Ramos (cell line): ENCODE data around the gene PSMB7.

ENCODE experiments used
- in situ Hi-C: fragments of 300-500 bp; cut with MboI; formaldehyde crosslinking; loops from one replicate; pipeline ENCODE4 v1.14.3; 2022; ENCODE audit warnings: low sequenced_read_pairs; ENCODE audit not compliant: unreplicated experiment

Gene PSMB7

DNA sequence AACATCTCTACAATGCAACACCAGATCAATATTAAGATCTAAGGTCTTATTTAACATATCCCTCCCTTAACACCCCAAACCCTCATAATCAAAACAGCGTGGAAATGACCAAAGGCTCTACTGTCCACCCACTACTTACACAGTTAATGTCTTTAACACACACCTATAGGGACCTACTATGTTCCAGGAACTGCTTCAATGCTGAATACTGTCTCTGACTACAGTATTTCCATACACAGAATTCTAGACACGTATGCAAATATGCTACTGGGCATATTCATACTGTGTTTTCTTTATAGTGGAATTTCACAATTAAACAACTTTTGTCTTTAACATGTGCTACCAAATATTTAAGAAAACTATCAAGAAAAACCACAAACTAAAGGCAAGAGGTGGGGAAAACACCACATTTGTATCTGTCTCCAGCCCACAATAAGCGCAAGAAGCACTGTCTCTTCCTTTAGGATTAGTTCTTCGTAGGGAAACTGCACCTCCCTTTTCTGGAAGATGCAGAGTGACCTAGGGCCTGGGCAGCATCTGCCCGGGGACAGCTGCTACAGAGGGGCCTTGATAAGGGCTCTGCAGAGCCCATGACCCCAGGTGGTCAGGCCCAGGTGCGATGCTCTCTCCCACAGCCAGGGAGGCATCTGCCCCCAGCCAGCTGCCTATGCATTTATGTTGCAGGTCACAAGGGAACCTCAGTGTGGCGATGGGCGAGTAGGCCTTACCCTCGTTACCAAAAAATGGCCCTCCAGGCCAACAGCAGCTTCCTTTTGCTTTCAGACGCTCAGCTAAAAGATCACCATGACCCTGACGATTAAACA is 55.2 kb downstream of the PSMB7 start:
- in situ Hi-C loops = no loop called here

- in situ Hi-C loops = no loop called here
These were observed 55.8 kb downstream of the PSMB7 start for GRCh38 chr9:124359426-124359825.

GRCh38 chr9:124358631-124359030 is 56.6 kb downstream of the PSMB7 start:
- in situ Hi-C loops = no loop called here

GRCh38 chr9:124357721-124358361 is 57.4 kb downstream of the PSMB7 start:
- in situ Hi-C loops = no loop called here

GRCh38 chr9:124356745-124357390 is 58.4 kb downstream of the PSMB7 start:
- in situ Hi-C loops = no loop called here

DNA sequence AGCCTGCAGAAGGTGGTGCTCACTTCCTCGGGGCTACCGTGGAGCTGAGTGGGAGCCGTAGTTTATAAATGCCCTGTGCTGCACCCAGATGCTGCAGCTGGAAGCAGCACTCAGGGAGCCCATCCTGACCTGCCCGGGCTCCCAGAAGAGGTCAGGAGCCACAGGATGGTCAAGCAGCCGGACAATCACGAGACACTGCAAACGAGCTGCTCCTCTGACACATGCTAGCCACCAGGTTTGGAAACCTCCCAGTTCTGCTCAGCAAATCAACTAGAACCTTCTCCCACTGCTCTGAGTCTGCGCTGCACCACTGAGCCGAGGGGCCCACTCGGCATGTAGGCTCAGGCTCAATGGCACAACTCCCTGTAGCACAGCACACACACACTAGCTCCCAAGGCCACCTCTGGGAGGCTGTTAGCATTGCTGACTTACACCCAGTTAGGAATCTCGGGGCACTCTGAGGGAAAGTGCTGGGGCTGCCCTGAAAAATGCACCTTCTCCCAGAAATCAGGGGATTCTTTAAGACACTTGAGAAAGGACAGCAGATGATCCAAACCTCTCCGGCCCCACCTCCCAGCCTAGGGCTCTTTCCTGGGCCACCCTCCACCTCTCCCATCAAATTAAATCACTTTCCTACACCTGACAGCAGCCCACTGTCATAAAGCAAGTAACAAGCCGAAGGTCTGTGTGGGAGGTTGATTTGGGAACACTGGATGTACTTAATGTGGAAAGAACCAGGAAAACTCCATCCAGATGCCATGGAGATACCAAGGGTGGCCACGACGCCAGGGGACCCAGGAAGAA is 59.1 kb downstream of the PSMB7 start:
- in situ Hi-C loops = no loop called here

GRCh38 chr9:124355039-124355940 is 60.0 kb downstream of the PSMB7 start:
- in situ Hi-C loops = no loop called here

- in situ Hi-C loops = no loop called here
These were observed 60.8 kb downstream of the PSMB7 start for GRCh38 chr9:124354346-124355038.

DNA sequence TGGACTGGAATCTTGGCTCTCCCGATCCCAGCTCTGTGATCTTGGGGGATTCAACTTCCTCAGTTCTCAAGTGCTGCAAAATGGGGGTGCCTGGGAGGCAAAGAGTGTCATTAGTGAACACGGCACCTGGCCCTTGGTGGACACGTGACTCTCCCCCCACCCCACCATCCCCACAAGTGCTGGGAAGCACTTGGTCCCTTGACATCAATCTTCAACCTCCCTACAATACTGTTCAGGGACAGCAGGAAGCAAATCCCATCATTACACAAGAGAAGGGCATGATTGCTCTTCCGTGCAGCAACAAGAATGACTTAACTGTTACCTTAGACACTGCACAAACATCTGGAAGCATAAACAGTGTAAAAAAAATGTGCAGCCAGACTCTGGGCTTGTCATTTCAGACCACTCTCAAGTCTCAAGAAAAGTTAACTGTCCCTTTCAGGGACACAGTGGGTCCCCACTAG is 61.4 kb downstream of the PSMB7 start:
- in situ Hi-C loops = no loop called here

DNA sequence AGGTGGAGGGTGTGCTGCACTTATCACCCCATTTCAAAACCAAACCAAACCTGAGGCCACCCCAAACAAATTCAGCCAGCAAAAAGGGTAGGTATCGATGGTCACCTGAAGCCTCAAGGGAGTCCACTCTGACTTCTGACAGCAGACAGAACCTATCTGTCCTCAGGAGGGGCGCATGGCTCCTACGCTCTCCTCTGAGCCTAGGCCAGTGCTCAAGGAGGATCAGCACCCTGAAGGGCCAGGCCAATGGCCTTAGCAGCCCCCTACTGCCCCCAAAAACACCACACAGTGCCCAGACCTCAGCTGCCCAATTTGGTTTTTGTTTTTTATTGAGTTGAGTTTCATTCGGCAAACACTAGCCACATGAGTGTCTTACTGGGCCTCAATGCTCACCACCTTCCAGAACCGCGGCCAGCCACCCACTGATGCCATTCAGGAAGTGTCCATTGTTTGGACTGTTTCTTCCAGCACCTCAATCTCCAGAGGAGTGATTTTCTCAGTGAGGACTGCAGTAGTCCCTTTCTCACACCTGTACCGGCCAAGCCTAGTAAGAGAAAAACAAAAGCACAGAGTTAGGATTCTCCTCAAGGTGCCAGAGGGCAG is 62.0 kb downstream of the PSMB7 start:
- in situ Hi-C loops = no loop called here

DNA sequence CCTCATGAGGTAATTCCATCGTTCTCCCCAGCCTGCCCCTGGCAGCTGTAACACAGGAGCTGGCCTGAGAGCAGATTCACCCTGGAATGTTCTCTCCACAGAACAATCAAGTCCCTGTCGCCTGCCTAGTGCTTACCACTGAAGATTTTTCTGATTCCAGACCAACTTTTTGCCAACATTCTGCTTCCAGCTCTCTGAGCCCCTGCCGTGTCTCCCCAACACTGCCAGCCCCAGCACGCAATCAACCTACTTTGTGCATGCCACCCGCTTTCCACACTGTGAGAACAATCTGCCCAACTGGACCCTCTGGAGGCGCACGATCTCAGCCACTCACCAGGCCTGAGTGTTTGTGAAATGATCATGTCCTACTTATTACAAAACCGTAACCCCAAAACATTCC is 62.6 kb downstream of the PSMB7 start:
- in situ Hi-C loops = no loop called here

DNA sequence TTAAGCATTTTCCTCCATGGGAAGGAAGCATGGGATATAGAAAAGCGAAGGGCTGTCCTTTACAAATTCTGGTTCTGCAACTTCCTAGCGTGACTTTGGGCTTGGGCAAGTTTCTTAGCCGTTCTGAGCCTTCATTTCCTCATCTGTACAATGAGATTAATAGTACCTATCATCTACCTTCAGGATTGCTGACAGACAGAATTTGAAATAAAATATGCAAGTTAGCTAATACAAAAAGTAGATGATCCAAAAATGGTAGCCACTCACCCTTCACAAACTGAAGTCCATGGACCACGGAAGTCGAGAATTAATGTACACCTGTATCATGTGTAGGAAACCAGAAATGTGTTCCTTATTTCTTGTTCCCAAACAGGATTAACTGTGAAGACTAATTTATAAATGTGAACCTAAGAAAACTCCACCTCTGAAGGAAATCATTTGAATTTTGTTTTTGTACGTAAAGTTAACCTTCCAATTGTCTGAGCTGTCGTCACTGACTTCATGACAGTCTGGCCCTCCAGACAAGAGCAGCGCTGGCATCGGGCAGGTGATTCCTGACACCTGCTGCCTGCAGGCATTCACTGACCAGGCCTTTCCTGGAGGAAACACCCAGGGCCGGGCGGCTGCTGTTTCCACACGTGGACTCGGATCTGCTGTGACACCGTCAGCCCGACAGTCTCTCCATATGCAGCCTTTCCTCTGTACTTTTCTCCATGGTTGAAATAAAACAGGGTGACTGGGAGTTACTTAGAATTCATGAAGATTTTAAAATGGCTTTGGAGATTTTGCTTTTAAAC is 63.4 kb downstream of the PSMB7 start:
- in situ Hi-C loops = no loop called here

GRCh38 chr9:124350494-124351263 is 64.6 kb downstream of the PSMB7 start:
- in situ Hi-C loops = no loop called here

- in situ Hi-C loops = no loop called here
These were observed 65.4 kb downstream of the PSMB7 start for GRCh38 chr9:124349675-124350493.

DNA sequence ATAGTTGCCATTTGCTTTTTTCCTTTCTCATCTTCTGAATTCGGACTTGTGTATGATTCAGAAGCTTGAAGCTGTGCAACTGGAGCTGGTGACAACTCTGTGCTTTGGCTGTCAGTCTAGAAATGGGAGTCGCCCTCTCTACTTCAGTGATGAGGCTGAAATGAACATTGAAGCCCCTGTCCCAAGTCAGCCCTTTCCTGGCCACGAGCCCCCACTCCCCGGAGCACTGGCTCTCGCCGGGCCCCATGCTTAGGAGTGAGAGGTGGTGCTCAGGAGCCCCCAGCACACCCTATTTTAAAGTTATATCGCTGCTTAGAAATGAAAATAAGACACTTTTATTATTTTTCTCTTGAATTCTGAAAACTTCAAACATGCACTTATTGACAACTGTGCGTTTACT is 66.0 kb downstream of the PSMB7 start:
- in situ Hi-C loops = no loop called here

DNA sequence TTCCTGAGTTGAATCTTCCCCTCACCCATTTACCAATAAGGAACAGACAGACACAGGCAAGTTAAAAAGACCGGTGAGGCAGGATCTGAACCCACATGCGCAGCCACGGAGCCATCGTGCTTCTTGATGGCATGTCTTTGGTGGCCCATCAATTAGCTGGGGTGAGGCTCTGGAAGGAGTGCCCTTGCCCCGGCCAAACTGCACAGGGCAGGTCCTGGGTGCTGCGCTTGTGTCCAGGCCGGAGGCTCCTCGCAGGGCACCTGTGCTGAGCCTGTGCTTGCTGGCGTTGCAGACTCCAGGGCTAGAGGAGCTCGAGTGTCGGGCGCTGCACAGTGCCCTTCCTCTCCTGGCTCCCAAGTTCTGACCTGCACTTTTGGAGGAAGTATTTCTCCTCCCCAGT is 66.4 kb downstream of the PSMB7 start:
- in situ Hi-C loops = no loop called here
